Measurements from ENCODE around the gene NEURL2.

NEURL2 gene

DNA sequence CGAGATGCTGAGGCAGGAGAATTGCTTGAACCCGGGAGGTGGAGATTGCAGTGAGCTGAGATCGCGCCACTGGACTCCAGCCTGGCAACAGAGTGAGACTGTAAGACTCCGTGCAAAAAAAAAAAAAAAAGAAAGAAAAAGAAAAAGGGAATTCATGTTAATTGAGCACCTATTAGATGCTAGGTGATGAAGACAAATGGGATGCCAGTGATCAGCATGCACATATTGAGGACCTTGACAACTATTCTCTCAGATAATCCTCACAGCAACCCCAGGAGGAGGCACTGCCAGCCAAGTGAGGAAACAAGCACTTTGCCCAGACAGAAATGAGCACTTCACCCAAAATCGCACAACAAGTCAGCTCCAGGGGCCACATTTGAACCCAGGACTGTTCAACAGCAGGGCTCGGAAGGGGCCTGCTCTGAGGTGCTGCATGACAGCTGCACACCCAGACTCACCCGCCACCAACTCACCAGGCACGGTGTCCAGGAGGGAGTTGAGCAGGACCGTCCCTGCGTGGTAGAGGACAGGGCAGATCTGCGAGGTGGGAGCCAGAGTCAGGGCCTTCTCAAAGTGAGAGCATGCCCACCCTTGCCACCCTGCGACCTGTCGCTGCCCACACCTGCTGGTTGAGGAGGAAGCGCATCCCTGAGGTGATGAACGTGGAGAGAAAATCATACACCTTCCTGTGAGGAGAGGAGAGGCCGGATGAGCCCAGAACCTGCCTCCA lies 16.4 kb upstream of the NEURL2 start:
- Histone ChIP-seq H3K14ac (ENCODE audit: low read length in 2 of 2) (no peak overlapping the region), H3K27ac (ENCODE audit: low read length, poor library complexity, severe bottlenecking) (no peak overlapping the region), H3K4me3 (ENCODE audit: insufficient read depth in 1 of 2, low read depth in 1 of 2, low read length in 2 of 2) (no peak overlapping the region), H2BK120ac (ENCODE audit: low read depth, low read length) (no peak overlapping the region), H3K79me1 (replicated peaks; ENCODE audit: low read length, poor library complexity, severe bottlenecking) (peaks cover 11% of the 10 kb centered on the region), H2AFZ (ENCODE audit: low read depth, low read length) (no peak overlapping the region), H2BK12ac (ENCODE audit: low read length in 2 of 2) (no peak overlapping the region), H3K4me2 (ENCODE audit: low read length, poor library complexity, severe bottlenecking) (no peak overlapping the region), H3K23ac (ENCODE audit: low read length in 2 of 2) (no peak overlapping the region), H4K8ac (ENCODE audit: low read length) (no peak overlapping the region), H3K27me3 (ENCODE audit: control insufficient read depth in 1 of 2, insufficient read depth in 1 of 2, low read length in 2 of 2) (no peaks in the 10 kb centered on the region), H3K9me3 (ENCODE audit: control insufficient read depth, low read length) (no peaks in the 10 kb centered on the region), H4K91ac (ENCODE audit: low read length) (no peak overlapping the region), H2BK15ac (ENCODE audit: low read depth, poor library complexity, severe bottlenecking) (no peak overlapping the region), H3K9ac (ENCODE audit: low read length) (no peak overlapping the region), H3K4me1 (ENCODE audit: control insufficient read depth, insufficient read depth, low read depth, low read length) (peaks cover 25% of the 10 kb centered on the region), H3K36me3 (ENCODE audit: control insufficient read depth in 1 of 2, insufficient read depth in 2 of 2, low read depth in 1 of 2, low read length in 2 of 2) (peaks cover 41 to 43% of the 10 kb centered on the region in 2 experiments), H2AK5ac (ENCODE audit: low read length, severe bottlenecking) (no peak overlapping the region), H2BK5ac (ENCODE audit: low read depth, low read length, poor library complexity, severe bottlenecking) (no peak overlapping the region), H3K4ac (ENCODE audit: low read depth in 1 of 2, low read length in 2 of 2) (no peak overlapping the region), H3K18ac (ENCODE audit: low read depth in 1 of 2, low read length in 2 of 2) (no peak overlapping the region)
- 96% methylated on average over 17 of the region's 17 CpGs for WGBS
- DNase-seq, result no peak

DNA sequence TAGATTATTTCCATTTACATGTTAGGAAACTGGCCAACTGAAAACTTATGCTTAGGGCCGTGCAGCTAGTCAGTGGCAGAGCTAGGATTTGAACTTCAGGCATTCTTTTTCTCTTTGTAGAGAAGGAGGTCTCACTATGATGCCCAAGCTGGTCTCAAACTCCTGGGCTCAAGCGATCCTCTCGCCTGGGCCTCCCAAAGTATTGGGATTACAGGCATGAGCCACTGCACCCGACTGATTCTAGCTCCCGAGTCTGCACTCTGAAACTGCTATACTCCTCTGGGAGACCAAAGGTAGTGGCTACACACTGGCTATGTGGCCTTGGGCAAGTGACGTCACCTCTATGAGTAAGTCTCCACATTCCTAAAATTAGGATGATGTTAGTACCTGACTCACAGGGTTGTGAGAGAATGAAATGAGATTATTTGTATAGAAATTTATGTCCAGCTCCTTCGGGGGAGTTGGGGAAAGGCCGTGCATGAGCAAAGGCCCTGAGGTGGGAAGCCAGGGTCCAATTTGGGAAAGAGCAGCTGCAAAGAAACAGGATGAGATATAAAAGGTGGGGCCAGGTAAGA lies 14.6 kb upstream of the NEURL2 start:
- peaks cover 15% of the 10 kb centered on the region for H3K4me1 ChIP-seq (ENCODE audit: control insufficient read depth, insufficient read depth, low read depth, low read length)
- H3K9me3 ChIP-seq (ENCODE audit: control insufficient read depth, low read length), result no peaks in the 10 kb centered on the region
- no peak overlapping the region for H3K4me3 ChIP-seq (ENCODE audit: insufficient read depth in 1 of 2, low read depth in 1 of 2, low read length in 2 of 2)
- H3K9ac ChIP-seq (ENCODE audit: low read length), result no peak overlapping the region
- no peak overlapping the region for H2BK12ac ChIP-seq (ENCODE audit: low read length in 2 of 2)
- no peak overlapping the region for H4K91ac ChIP-seq (ENCODE audit: low read length)
- 93% methylated on average over 8 of the region's 8 CpGs for WGBS
- H2AFZ ChIP-seq (ENCODE audit: low read depth, low read length), result no peak overlapping the region
- H3K27me3 ChIP-seq (ENCODE audit: control insufficient read depth in 1 of 2, insufficient read depth in 1 of 2, low read length in 2 of 2), result no peaks in the 10 kb centered on the region
- peaks cover 47 to 57% of the 10 kb centered on the region in 2 experiments for H3K36me3 ChIP-seq (ENCODE audit: control insufficient read depth in 1 of 2, insufficient read depth in 2 of 2, low read depth in 1 of 2, low read length in 2 of 2)
- H2BK120ac ChIP-seq (ENCODE audit: low read depth, low read length), result no peak overlapping the region
- H2AK5ac ChIP-seq (ENCODE audit: low read length, severe bottlenecking), result no peak overlapping the region
- no peak overlapping the region for H3K4me2 ChIP-seq (ENCODE audit: low read length, poor library complexity, severe bottlenecking)
- no peak overlapping the region for H2BK5ac ChIP-seq (ENCODE audit: low read depth, low read length, poor library complexity, severe bottlenecking)
- H3K18ac ChIP-seq (ENCODE audit: low read depth in 1 of 2, low read length in 2 of 2), result no peak overlapping the region
- H3K79me1 ChIP-seq (replicated peaks; ENCODE audit: low read length, poor library complexity, severe bottlenecking), result peaks cover 9% of the 10 kb centered on the region
- no peak overlapping the region for H3K14ac ChIP-seq (ENCODE audit: low read length in 2 of 2)
- H3K23ac ChIP-seq (ENCODE audit: low read length in 2 of 2), result no peak overlapping the region
- H3K27ac ChIP-seq (ENCODE audit: low read length, poor library complexity, severe bottlenecking), result no peak overlapping the region
- DNase-seq, result no peak
- no peak overlapping the region for H4K8ac ChIP-seq (ENCODE audit: low read length)
- no peak overlapping the region for H2BK15ac ChIP-seq (ENCODE audit: low read depth, poor library complexity, severe bottlenecking)
- H3K4ac ChIP-seq (ENCODE audit: low read depth in 1 of 2, low read length in 2 of 2), result no peak overlapping the region

DNA sequence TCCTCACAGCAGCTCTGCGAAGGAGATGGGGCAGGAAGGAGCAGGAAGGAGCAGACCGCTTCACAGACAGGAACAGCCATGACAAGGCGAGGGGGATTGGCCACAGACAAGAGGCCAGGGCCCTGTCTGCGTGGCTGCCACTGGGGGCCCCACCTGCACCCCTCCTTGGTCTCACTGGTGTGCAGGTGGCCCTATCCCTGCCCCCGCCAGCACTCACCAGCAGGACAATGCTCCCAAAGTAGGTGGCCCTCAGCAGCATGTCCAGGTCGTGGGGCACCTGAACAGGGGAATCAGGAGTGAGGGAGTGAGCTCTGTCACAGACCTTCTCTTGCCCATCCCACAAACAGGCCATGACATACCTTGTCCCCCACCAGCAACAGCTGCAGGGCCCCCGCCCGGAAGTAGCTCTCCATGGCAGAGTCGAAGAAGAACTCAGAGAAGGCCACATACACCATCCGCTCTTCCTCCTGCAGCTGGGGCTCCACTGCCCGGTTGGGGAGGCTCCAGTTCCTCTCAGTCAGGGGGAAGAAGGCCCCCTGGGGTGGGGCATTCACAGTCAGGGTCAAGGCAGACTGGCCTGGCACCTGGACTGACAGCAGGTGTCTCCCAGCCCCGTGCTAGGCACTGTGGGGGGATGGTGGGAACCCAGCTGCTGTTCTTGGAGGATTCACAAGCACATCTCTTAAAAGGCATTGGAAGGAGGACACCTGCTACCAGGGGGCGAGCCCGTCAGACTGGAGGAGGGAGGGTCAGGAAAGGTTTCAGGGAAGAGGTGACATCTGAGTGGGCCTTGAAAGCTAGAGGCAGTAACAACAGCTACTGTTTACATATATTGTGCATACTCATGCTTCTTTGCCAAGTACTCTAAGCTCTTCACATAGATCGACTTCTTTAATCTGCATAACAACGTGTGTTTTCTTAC lies 13.8 kb upstream of the NEURL2 start:
- Histone ChIP-seq H2AFZ (ENCODE audit: low read depth, low read length) (no peak overlapping the region), H2BK15ac (ENCODE audit: low read depth, poor library complexity, severe bottlenecking) (no peak overlapping the region), H3K27ac (ENCODE audit: low read length, poor library complexity, severe bottlenecking) (no peak overlapping the region), H3K36me3 (ENCODE audit: control insufficient read depth in 1 of 2, insufficient read depth in 2 of 2, low read depth in 1 of 2, low read length in 2 of 2) (peaks cover 49 to 61% of the 10 kb centered on the region in 2 experiments), H3K14ac (ENCODE audit: low read length in 2 of 2) (no peak overlapping the region), H4K8ac (ENCODE audit: low read length) (no peak overlapping the region), H3K4me1 (ENCODE audit: control insufficient read depth, insufficient read depth, low read depth, low read length) (peaks cover 13% of the 10 kb centered on the region), H2BK120ac (ENCODE audit: low read depth, low read length) (no peak overlapping the region), H3K27me3 (ENCODE audit: control insufficient read depth in 1 of 2, insufficient read depth in 1 of 2, low read length in 2 of 2) (no peaks in the 10 kb centered on the region), H2BK12ac (ENCODE audit: low read length in 2 of 2) (no peak overlapping the region), H3K9me3 (ENCODE audit: control insufficient read depth, low read length) (no peaks in the 10 kb centered on the region), H2AK5ac (ENCODE audit: low read length, severe bottlenecking) (no peak overlapping the region), H3K4me3 (ENCODE audit: insufficient read depth in 1 of 2, low read depth in 1 of 2, low read length in 2 of 2) (no peak overlapping the region), H3K9ac (ENCODE audit: low read length) (no peak overlapping the region), H3K18ac (ENCODE audit: low read depth in 1 of 2, low read length in 2 of 2) (no peak overlapping the region), H3K23ac (ENCODE audit: low read length in 2 of 2) (no peak overlapping the region), H4K91ac (ENCODE audit: low read length) (no peak overlapping the region), H3K79me1 (replicated peaks; ENCODE audit: low read length, poor library complexity, severe bottlenecking) (peaks cover 6% of the 10 kb centered on the region), H2BK5ac (ENCODE audit: low read depth, low read length, poor library complexity, severe bottlenecking) (no peak overlapping the region), H3K4ac (ENCODE audit: low read depth in 1 of 2, low read length in 2 of 2) (no peak overlapping the region), H3K4me2 (ENCODE audit: low read length, poor library complexity, severe bottlenecking) (no peak overlapping the region)
- WGBS, result 93% methylated on average over 13 of the region's 16 CpGs
- no peak for DNase-seq

DNA sequence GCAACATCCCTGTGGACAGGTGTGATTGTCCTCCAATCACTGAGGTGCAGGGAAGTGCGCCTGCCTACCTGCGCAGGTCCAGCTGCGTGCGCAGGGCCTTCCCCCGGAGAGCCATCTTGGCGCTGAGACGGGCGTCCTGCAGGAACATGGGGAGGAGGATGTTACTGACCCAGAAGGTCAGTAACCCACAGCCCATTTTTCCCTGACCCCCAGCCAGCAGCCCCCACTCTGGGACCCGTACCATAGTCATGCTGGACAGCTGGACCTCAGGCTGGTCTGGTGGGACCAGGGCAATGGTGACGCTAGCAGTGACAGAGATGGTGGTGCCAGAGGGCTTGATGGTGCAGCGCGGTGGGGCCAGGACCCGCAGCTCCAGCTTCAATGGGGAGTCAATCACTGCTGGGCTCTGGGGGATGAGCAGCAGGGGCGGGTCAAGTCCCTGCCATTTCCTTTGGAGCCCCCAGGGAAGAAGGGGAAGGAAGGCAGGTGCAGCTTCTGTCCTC lies 11.2 kb upstream of the NEURL2 start:
- no peak for DNase-seq
- H3K18ac ChIP-seq (ENCODE audit: low read depth in 1 of 2, low read length in 2 of 2), result no peak overlapping the region
- no peak overlapping the region for H3K4ac ChIP-seq (ENCODE audit: low read depth in 1 of 2, low read length in 2 of 2)
- H3K27me3 ChIP-seq (ENCODE audit: control insufficient read depth in 1 of 2, insufficient read depth in 1 of 2, low read length in 2 of 2), result no peaks in the 10 kb centered on the region
- H4K91ac ChIP-seq (ENCODE audit: low read length), result peak overlapping the region; percentile 14
- no peak overlapping the region for H3K23ac ChIP-seq (ENCODE audit: low read length in 2 of 2)
- no peak overlapping the region for H3K4me3 ChIP-seq (ENCODE audit: insufficient read depth in 1 of 2, low read depth in 1 of 2, low read length in 2 of 2)
- H3K27ac ChIP-seq (ENCODE audit: low read length, poor library complexity, severe bottlenecking), result no peak overlapping the region
- no peak overlapping the region for H3K4me2 ChIP-seq (ENCODE audit: low read length, poor library complexity, severe bottlenecking)
- no peak overlapping the region for H2AFZ ChIP-seq (ENCODE audit: low read depth, low read length)
- H2BK12ac ChIP-seq (ENCODE audit: low read length in 2 of 2), result no peak overlapping the region
- H3K14ac ChIP-seq (ENCODE audit: low read length in 2 of 2), result no peak overlapping the region
- H4K8ac ChIP-seq (ENCODE audit: low read length), result no peak overlapping the region
- peaks cover 8% of the 10 kb centered on the region for H3K4me1 ChIP-seq (ENCODE audit: control insufficient read depth, insufficient read depth, low read depth, low read length)
- no peak overlapping the region for H2BK5ac ChIP-seq (ENCODE audit: low read depth, low read length, poor library complexity, severe bottlenecking)
- peaks cover 58 to 67% of the 10 kb centered on the region in 2 experiments for H3K36me3 ChIP-seq (ENCODE audit: control insufficient read depth in 1 of 2, insufficient read depth in 2 of 2, low read depth in 1 of 2, low read length in 2 of 2)
- H3K9me3 ChIP-seq (ENCODE audit: control insufficient read depth, low read length), result no peaks in the 10 kb centered on the region
- no peak overlapping the region for H2AK5ac ChIP-seq (ENCODE audit: low read length, severe bottlenecking)
- H2BK120ac ChIP-seq (ENCODE audit: low read depth, low read length), result no peak overlapping the region
- no peak overlapping the region for H3K9ac ChIP-seq (ENCODE audit: low read length)
- WGBS, result 97% methylated on average over 13 of the region's 14 CpGs
- peaks cover 2% of the 10 kb centered on the region for H3K79me1 ChIP-seq (replicated peaks; ENCODE audit: low read length, poor library complexity, severe bottlenecking)
- no peak overlapping the region for H2BK15ac ChIP-seq (ENCODE audit: low read depth, poor library complexity, severe bottlenecking)
